GM12878 (cell line): Measurements from ENCODE around the gene NDUFV2. TPM values are rescaled to one million over a fixed set of nuclear protein-coding genes. Genes with fewer than 3 reads are reported as not detected.

Source experiments
- ATAC-seq: fragments of 200-7000 bp; cut with Tn5 transposase; 3 replicates; pipeline ENCODE4 v1.9.1; 2020; ENCODE audit warnings: mild to moderate bottlenecking, moderate library complexity
- BruUV-seq: library from RNA; stranded (reverse); fragments of 400-500 nt; replicated peaks from 2 replicates; lab custom pipeline; 2021; lab: Mats Ljungman, UMichigan
- CTCF ChIA-PET: fragments of 300-600 bp; sonication (Branson Sonifier 250); formaldehyde crosslinking; extraction: SDS; loops from one replicate; lab custom pipeline; 2021; ENCODE audit warnings: inconsistent platforms; lab: Yijun Ruan, JAX
- POLR2A ChIA-PET: fragments of 350-600 bp; formaldehyde crosslinking; extraction: SDS; loops from one replicate; lab custom pipeline; 2021; ENCODE audit warnings: inconsistent platforms; lab: Charles Lee
- RAD21 ChIA-PET: fragments of 300-600 bp; sonication (Branson Sonifier 250); formaldehyde crosslinking; loops from one replicate; lab custom pipeline; 2023; ENCODE audit warnings: antibody characterized with exemption; ENCODE audit not compliant: unreplicated experiment; lab: Charles Lee
- SMC1A ChIA-PET: fragments of 300-600 bp; sonication (Branson Sonifier 250); formaldehyde crosslinking; loops from one replicate; lab custom pipeline; 2023; ENCODE audit not compliant: unreplicated experiment, uncharacterized antibody; lab: Charles Lee
- DNase-seq: peaks from one replicate; pipeline ENCODE4 v3.0.0-alpha.2; 2011; ENCODE audit warnings: low read depth, low spot score
- FAIRE-seq: peaks from 3 replicates; lab custom pipeline; 2011; peaks lifted over from hg19 to GRCh38; lab: Jason Lieb, UNC
- H2AFZ ChIP-seq: 2 replicates; pipeline ENCODE4 v1.6.0; 2011; ENCODE audit warnings: low read depth, low read length, control low read depth; ENCODE audit not compliant: control insufficient read depth
- H3K27ac ChIP-seq: 2 replicates; pipeline ENCODE4 v1.5.1; 2011; ENCODE audit warnings: control low read depth; ENCODE audit not compliant: control insufficient read depth, insufficient read depth
- H3K27me3 ChIP-seq, 2 experiments: replicated peaks in 1 of 2; 2 replicates each; pipeline versions ENCODE4 v1.6.0 to v1.6.1; 2011; ENCODE audit warnings: low read length in 1 of 2; ENCODE audit not compliant: control insufficient read depth in 2 of 2, insufficient read depth in 2 of 2
- H3K36me3 ChIP-seq, 2 experiments: 2 replicates each; pipeline ENCODE4 v1.5.1; 2011; ENCODE audit warnings: low read length in 1 of 2; ENCODE audit not compliant: control insufficient read depth in 2 of 2, insufficient read depth in 2 of 2
- H3K4me1 ChIP-seq: 2 replicates; pipeline ENCODE4 v1.6.1; 2011; ENCODE audit warnings: mild to moderate bottlenecking, low read length, moderate library complexity, mixed read lengths; ENCODE audit not compliant: control insufficient read depth, insufficient read depth
- H3K4me2 ChIP-seq: 2 replicates; pipeline ENCODE4 v1.6.0; 2011; ENCODE audit warnings: control low read depth; ENCODE audit not compliant: control insufficient read depth, insufficient read depth
- H3K4me3 ChIP-seq: fragments of 200-600 bp; sonication (generic); 2 replicates; pipeline ENCODE4 v1.5.1; 2016
- H3K79me2 ChIP-seq: 2 replicates; pipeline ENCODE4 v1.6.0; 2011; ENCODE audit warnings: low read length; ENCODE audit not compliant: control insufficient read depth, insufficient read depth
- H3K9ac ChIP-seq: 2 replicates; pipeline ENCODE4 v1.8.0; 2011; ENCODE audit warnings: low read length, control low read depth, mixed read lengths; ENCODE audit not compliant: control insufficient read depth, insufficient read depth
- H3K9me3 ChIP-seq: replicated peaks from 3 replicates; pipeline ENCODE4 v1.5.1; 2011; ENCODE audit warnings: mild to moderate bottlenecking, low read length; ENCODE audit not compliant: control insufficient read depth, insufficient read depth
- H4K20me1 ChIP-seq: 2 replicates; pipeline ENCODE4 v1.6.0; 2011; ENCODE audit not compliant: control insufficient read depth, insufficient read depth
- GABPA ChIP-seq: IDR thresholded peaks from 2 replicates; pipeline ENCODE4 v1.6.1; 2014; ENCODE audit warnings: antibody characterized with exemption, low read depth, mild to moderate bottlenecking, inconsistent platforms
- HCFC1 ChIP-seq: fragments of 150-350 bp; IDR thresholded peaks from 2 replicates; pipeline ENCODE4 v1.6.1; 2014; ENCODE audit warnings: low read length
- IKZF2 ChIP-seq, 2 experiments: fragments of 450-650 bp; IDR thresholded peaks; 2 replicates each; pipeline ENCODE4 v1.6.1; 2017; ENCODE audit warnings: mild to moderate bottlenecking in 2 of 2, moderate library complexity in 2 of 2
- NR2F1 ChIP-seq: fragments of 450-650 bp; conservative IDR thresholded peaks from 2 replicates; pipeline ENCODE4 v1.6.1; 2017; ENCODE audit warnings: mild to moderate bottlenecking
- WGBS: methylation state at CpG from one replicate; pipeline ENCODE4 v1.1.6; 2016; ENCODE audit warnings: low lambda C conversion rate; ENCODE audit not compliant: insufficient replicate concordance, insufficient coverage; ENCODE audit errors: missing lambda C conversion rate; 5-methylcytosine and 5-hydroxymethylcytosine counted together
- in situ Hi-C: fragments of 300-500 bp; cut with MboI; formaldehyde crosslinking; loops from 9 replicates; pipeline ENCODE4 v1.14.3; 2018; ENCODE audit warnings: mixed read lengths
- intact Hi-C: fragments of 100-400 bp; cut with micrococcal nuclease; formaldehyde crosslinking; loops from one replicate; pipeline ENCODE4 v1.14.2; 2022; ENCODE audit not compliant: unreplicated experiment
- polyA plus RNA-seq, 11 experiments: library from polyadenylated mRNA; depleted of rRNA in 4 of 11; unstranded in 6 of 11; stranded (reverse) in 5 of 11; fragments of >200 nt; fragmentation: Nextera tagmentation in 4 of 11; fragmentation: Illumina TruSeq in 1 of 11; extraction: Ambion mirVana in 4 of 11; extraction: Trizol in 1 of 11; gene quantifications; 1 replicate in 1 of 11; 2 replicates in 10 of 11; pipeline versions ENCODE4 v1.2.1 to v1.2.3, GENCODE V29; 2011 to 2016; ENCODE audit warnings: inconsistent platforms in 2 of 11, missing spikeins in 2 of 11, low read depth in 1 of 11
- total RNA-seq, 4 experiments: library from RNA; depleted of rRNA in 3 of 4; stranded (reverse); fragments of >200 nt in 3 of 4; fragmentation: Illumina TruSeq in 1 of 4; extraction: Trizol in 1 of 4; gene quantifications; 2 replicates each; pipeline versions ENCODE4 v1.2.1 to v1.2.3, GENCODE V29; 2013 to 2021
- TF ChIP-seq, protein P1 (sequence below): fragments of 450-650 bp; conservative IDR thresholded peaks from 2 replicates; pipeline ENCODE4 v1.6.1; 2017; ENCODE audit warnings: mild to moderate bottlenecking, moderate library complexity
- TF ChIP-seq, protein P2 (sequence below): fragments of 450-650 bp; IDR thresholded peaks from 2 replicates; pipeline ENCODE4 v1.6.1; 2016; ENCODE audit warnings: mild to moderate bottlenecking

NDUFV2 gene
- total and polyA plus RNA-seq, 10 of the 15 experiments (the other 5 are each of a cell fraction or from before 2014, with no cell fraction given), result 236 to 590 (median 321) TPM

GRCh38 chr18:9104244-9104901 is 1.9 kb downstream of the NDUFV2 start:
- WGBS, result 1% methylated on average over 5 of the region's 5 CpGs
- H3K79me2 ChIP-seq, result peaks cover 78% of the 10 kb centered on the region
- H3K4me1 ChIP-seq, result peaks cover 5% of the 10 kb centered on the region
- no peak for FAIRE-seq
- BruUV-seq, result no TSS peak
- ATAC-seq, result no peak
- no peak for DNase-seq
- no peaks in the 10 kb centered on the region; the same call in 1 of the 2 replicates for H4K20me1 ChIP-seq
- ChIA-PET CTCF (interaction anchor here (0.7 to 6.2 kb wide), 14 partner anchors 10 to 49 kb away, joined by 3 to 95 read pairs (median 7); partner anchors contain the start of gene ANKRD12), POLR2A (interaction anchor here (0.6 to 6.1 kb wide), 9 partner anchors 10 to 43 kb away, joined by 3 to 85 read pairs (median 5); partner anchors contain the start of gene ANKRD12), RAD21 (interaction anchor here (0.8 to 6.5 kb wide), 10 partner anchors 9 to 53 kb away, joined by 3 to 73 read pairs (median 7); partner anchors contain the start of gene ANKRD12), SMC1A (interaction anchor here (0.8 to 8.8 kb wide), 23 partner anchors 8 to 52 kb away, joined by 3 to 112 read pairs (median 5); no protein-coding TSS in a partner anchor)
- H3K4me3 ChIP-seq, result peak overlapping the region; percentile 87
- in situ Hi-C loops (no loop called here), intact Hi-C loops (no loop called here)
- TF ChIP-seq GABPA (no peak), IKZF2 (IDR thresholded peaks at IDR 0.05) (no peak), NR2F1 (no peak), HCFC1 (no peak)
- TF ChIP-seq, protein P1, sequence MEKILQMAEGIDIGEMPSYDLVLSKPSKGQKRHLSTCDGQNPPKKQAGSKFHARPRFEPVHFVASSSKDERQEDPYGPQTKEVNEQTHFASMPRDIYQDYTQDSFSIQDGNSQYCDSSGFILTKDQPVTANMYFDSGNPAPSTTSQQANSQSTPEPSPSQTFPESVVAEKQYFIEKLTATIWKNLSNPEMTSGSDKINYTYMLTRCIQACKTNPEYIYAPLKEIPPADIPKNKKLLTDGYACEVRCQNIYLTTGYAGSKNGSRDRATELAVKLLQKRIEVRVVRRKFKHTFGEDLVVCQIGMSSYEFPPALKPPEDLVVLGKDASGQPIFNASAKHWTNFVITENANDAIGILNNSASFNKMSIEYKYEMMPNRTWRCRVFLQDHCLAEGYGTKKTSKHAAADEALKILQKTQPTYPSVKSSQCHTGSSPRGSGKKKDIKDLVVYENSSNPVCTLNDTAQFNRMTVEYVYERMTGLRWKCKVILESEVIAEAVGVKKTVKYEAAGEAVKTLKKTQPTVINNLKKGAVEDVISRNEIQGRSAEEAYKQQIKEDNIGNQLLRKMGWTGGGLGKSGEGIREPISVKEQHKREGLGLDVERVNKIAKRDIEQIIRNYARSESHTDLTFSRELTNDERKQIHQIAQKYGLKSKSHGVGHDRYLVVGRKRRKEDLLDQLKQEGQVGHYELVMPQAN, result no peak
- TF ChIP-seq, protein P2, sequence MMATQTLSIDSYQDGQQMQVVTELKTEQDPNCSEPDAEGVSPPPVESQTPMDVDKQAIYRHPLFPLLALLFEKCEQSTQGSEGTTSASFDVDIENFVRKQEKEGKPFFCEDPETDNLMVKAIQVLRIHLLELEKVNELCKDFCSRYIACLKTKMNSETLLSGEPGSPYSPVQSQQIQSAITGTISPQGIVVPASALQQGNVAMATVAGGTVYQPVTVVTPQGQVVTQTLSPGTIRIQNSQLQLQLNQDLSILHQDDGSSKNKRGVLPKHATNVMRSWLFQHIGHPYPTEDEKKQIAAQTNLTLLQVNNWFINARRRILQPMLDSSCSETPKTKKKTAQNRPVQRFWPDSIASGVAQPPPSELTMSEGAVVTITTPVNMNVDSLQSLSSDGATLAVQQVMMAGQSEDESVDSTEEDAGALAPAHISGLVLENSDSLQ, result no peak
- peak overlapping the region; percentile 85 for H3K27ac ChIP-seq
- H3K9me3 ChIP-seq, result no peaks in the 10 kb centered on the region
- H3K27me3 ChIP-seq, result no peaks in the 10 kb centered on the region
- H3K36me3 ChIP-seq, result 0 out of 4 replicates have a peak, but pooled peaks cover 0 to 5% of the 10 kb centered on the region in 2 experiments
- no peak overlapping the region for H2AFZ ChIP-seq
- peak overlapping the region; percentile 95 for H3K4me2 ChIP-seq
- peak overlapping the region; percentile 93 for H3K9ac ChIP-seq
